Upper lobe of right lung (tissue), 1 donor: ENCODE measurements around the gene CNIH4. TPM values are rescaled to one million over a fixed set of nuclear protein-coding genes. Genes with fewer than 3 reads are reported as not detected.

Experiments used
- ATAC-seq: fragments of 200-7000 bp; cut with Tn5 transposase; one replicate; pipeline ENCODE4 v1.9.1; 2020; ENCODE audit warnings: mild to moderate bottlenecking, moderate library complexity
- DNase-seq: peaks from one replicate; pipeline ENCODE4 v3.0.0-alpha.2; 2020
- H3K27ac ChIP-seq: fragments of 200-600 bp; one replicate; pipeline ENCODE4 v1.8.0; 2022
- H3K27me3 ChIP-seq: fragments of 200-600 bp; one replicate; pipeline ENCODE4 v1.8.0; 2022; ENCODE audit warnings: mild to moderate bottlenecking
- H3K36me3 ChIP-seq: fragments of 200-600 bp; one replicate; pipeline ENCODE4 v1.8.0; 2022
- H3K4me1 ChIP-seq: fragments of 200-600 bp; one replicate; pipeline ENCODE4 v1.8.0; 2022
- H3K4me3 ChIP-seq: fragments of 200-600 bp; one replicate; pipeline ENCODE4 v1.8.0; 2022; ENCODE audit warnings: mild to moderate bottlenecking
- H3K9me3 ChIP-seq: fragments of 200-600 bp; one replicate; pipeline ENCODE4 v1.8.0; 2022
- CTCF ChIP-seq: fragments of 200-600 bp; IDR thresholded peaks from one replicate; pipeline ENCODE4 v1.8.0; 2022; ENCODE audit warnings: antibody characterized with exemption
- intact Hi-C: fragments of 100-400 bp; cut with DNase I; formaldehyde crosslinking; loops from one replicate; pipeline ENCODE4 v1.11.0; 2022
- total RNA-seq: library from RNA; stranded (reverse); fragmentation: NEBNext Ultra II Directional; extraction: Animal tissue kit (Norgen Biotek cat#: 25700); gene quantifications from one replicate; pipeline ENCODE4 v1.2.1, GENCODE V29; 2021
- donor health status: DM: no; HTN: yes; CAD: no; lungs with severe emphysema.

The CNIH4 gene
- total RNA-seq, 1 donor from 2014 or later: 76.6 TPM

GRCh38 chr1:224373008-224373590 is 16.4 kb downstream of the CNIH4 start:
- intact Hi-C loops: no loop called here
- Histone ChIP-seq H3K9me3 (no peaks in the 10 kb centered on the region), H3K27me3 (no peaks in the 10 kb centered on the region), H3K27ac (no peak overlapping the region), H3K4me1 (peaks cover 3% of the 10 kb centered on the region), H3K36me3 (peaks cover 100% of the 10 kb centered on the region), H3K4me3 (no peak overlapping the region)
- DNase-seq: no peak
- ATAC-seq: no peak
- no peak for TF ChIP-seq CTCF

- no peak for TF ChIP-seq CTCF
- intact Hi-C loops: no loop called here
- DNase-seq: no peak
- H3K4me3 ChIP-seq: no peak overlapping the region
- peaks cover 16% of the 10 kb centered on the region for H3K4me1 ChIP-seq
- no peak overlapping the region for H3K27ac ChIP-seq
- H3K9me3 ChIP-seq: no peaks in the 10 kb centered on the region
- no peak for ATAC-seq
- H3K27me3 ChIP-seq: no peaks in the 10 kb centered on the region
- H3K36me3 ChIP-seq: peaks cover 94% of the 10 kb centered on the region
Observed at GRCh38 chr1:224375059-224375458, 18.4 kb downstream of the CNIH4 start.

- Histone ChIP-seq H3K4me1 (peaks cover 16% of the 10 kb centered on the region), H3K27me3 (no peaks in the 10 kb centered on the region), H3K9me3 (no peaks in the 10 kb centered on the region), H3K27ac (no peak overlapping the region), H3K4me3 (no peak overlapping the region), H3K36me3 (peaks cover 68% of the 10 kb centered on the region)
- no peak for DNase-seq
- ATAC-seq: no peak
- intact Hi-C loops: no loop called here
- no peak for TF ChIP-seq CTCF
Observed at GRCh38 chr1:224377676-224378006, 21.0 kb downstream of the CNIH4 start.

GRCh38 chr1:224378855-224379631 is 22.4 kb downstream of the CNIH4 start:
- H3K27ac ChIP-seq: no peak overlapping the region
- peaks cover 54% of the 10 kb centered on the region for H3K36me3 ChIP-seq
- H3K4me1 ChIP-seq: peaks cover 16% of the 10 kb centered on the region
- H3K9me3 ChIP-seq: no peaks in the 10 kb centered on the region
- no peak for TF ChIP-seq CTCF
- DNase-seq: no peak
- intact Hi-C loops: no loop called here
- no peak overlapping the region for H3K4me3 ChIP-seq
- H3K27me3 ChIP-seq: no peaks in the 10 kb centered on the region
- ATAC-seq: peak; percentile 71

GRCh38 chr1:224380003-224380402 is 23.3 kb downstream of the CNIH4 start:
- peak; percentile 87 for ATAC-seq
- no peak for TF ChIP-seq CTCF

More at GRCh38 chr1:224380003-224380402, 23.3 kb downstream of the CNIH4 start:
- intact Hi-C loops: no loop called here
- Histone ChIP-seq H3K27me3 (no peaks in the 10 kb centered on the region), H3K9me3 (no peaks in the 10 kb centered on the region), H3K27ac (no peak overlapping the region), H3K4me1 (peaks cover 16% of the 10 kb centered on the region), H3K4me3 (no peak overlapping the region), H3K36me3 (peaks cover 45% of the 10 kb centered on the region)
- no peak for DNase-seq
